GM12878 (cell line): ENCODE results near the gene CDYL. TPM values are rescaled to one million over a fixed set of nuclear protein-coding genes. Genes with fewer than 3 reads are reported as not detected.

Source experiments
- ATAC-seq: fragments of 200-7000 bp; cut with Tn5 transposase; 3 replicates; pipeline ENCODE4 v1.9.1; 2020; ENCODE audit warnings: mild to moderate bottlenecking, moderate library complexity
- BruUV-seq: library from RNA; stranded (reverse); fragments of 400-500 nt; replicated peaks from 2 replicates; lab custom pipeline; 2021; lab: Mats Ljungman, UMichigan
- CTCF ChIA-PET: fragments of 300-600 bp; sonication (Branson Sonifier 250); formaldehyde crosslinking; extraction: SDS; loops from one replicate; lab custom pipeline; 2021; ENCODE audit warnings: inconsistent platforms; lab: Yijun Ruan, JAX
- POLR2A ChIA-PET: fragments of 350-600 bp; formaldehyde crosslinking; extraction: SDS; loops from one replicate; lab custom pipeline; 2021; ENCODE audit warnings: inconsistent platforms; lab: Charles Lee
- RAD21 ChIA-PET: fragments of 300-600 bp; sonication (Branson Sonifier 250); formaldehyde crosslinking; loops from one replicate; lab custom pipeline; 2023; ENCODE audit warnings: antibody characterized with exemption; ENCODE audit not compliant: unreplicated experiment; lab: Charles Lee
- SMC1A ChIA-PET: fragments of 300-600 bp; sonication (Branson Sonifier 250); formaldehyde crosslinking; loops from one replicate; lab custom pipeline; 2023; ENCODE audit not compliant: unreplicated experiment, uncharacterized antibody; lab: Charles Lee
- DNase-seq: peaks from one replicate; pipeline ENCODE4 v3.0.0-alpha.2; 2011; ENCODE audit warnings: low read depth, low spot score
- FAIRE-seq: peaks from 3 replicates; lab custom pipeline; 2011; peaks lifted over from hg19 to GRCh38; lab: Jason Lieb, UNC
- H2AFZ ChIP-seq: 2 replicates; pipeline ENCODE4 v1.6.0; 2011; ENCODE audit warnings: low read depth, low read length, control low read depth; ENCODE audit not compliant: control insufficient read depth
- H3K27ac ChIP-seq: 2 replicates; pipeline ENCODE4 v1.5.1; 2011; ENCODE audit warnings: control low read depth; ENCODE audit not compliant: control insufficient read depth, insufficient read depth
- H3K27me3 ChIP-seq, 2 experiments: replicated peaks in 1 of 2; 2 replicates each; pipeline versions ENCODE4 v1.6.0 to v1.6.1; 2011; ENCODE audit warnings: low read length in 1 of 2; ENCODE audit not compliant: control insufficient read depth in 2 of 2, insufficient read depth in 2 of 2
- H3K36me3 ChIP-seq, 2 experiments: 2 replicates each; pipeline ENCODE4 v1.5.1; 2011; ENCODE audit warnings: low read length in 1 of 2; ENCODE audit not compliant: control insufficient read depth in 2 of 2, insufficient read depth in 2 of 2
- H3K4me1 ChIP-seq: 2 replicates; pipeline ENCODE4 v1.6.1; 2011; ENCODE audit warnings: mild to moderate bottlenecking, low read length, moderate library complexity, mixed read lengths; ENCODE audit not compliant: control insufficient read depth, insufficient read depth
- H3K4me2 ChIP-seq: 2 replicates; pipeline ENCODE4 v1.6.0; 2011; ENCODE audit warnings: control low read depth; ENCODE audit not compliant: control insufficient read depth, insufficient read depth
- H3K4me3 ChIP-seq: fragments of 200-600 bp; sonication (generic); 2 replicates; pipeline ENCODE4 v1.5.1; 2016
- H3K79me2 ChIP-seq: 2 replicates; pipeline ENCODE4 v1.6.0; 2011; ENCODE audit warnings: low read length; ENCODE audit not compliant: control insufficient read depth, insufficient read depth
- H3K9ac ChIP-seq: 2 replicates; pipeline ENCODE4 v1.8.0; 2011; ENCODE audit warnings: low read length, control low read depth, mixed read lengths; ENCODE audit not compliant: control insufficient read depth, insufficient read depth
- H3K9me3 ChIP-seq: replicated peaks from 3 replicates; pipeline ENCODE4 v1.5.1; 2011; ENCODE audit warnings: mild to moderate bottlenecking, low read length; ENCODE audit not compliant: control insufficient read depth, insufficient read depth
- H4K20me1 ChIP-seq: 2 replicates; pipeline ENCODE4 v1.6.0; 2011; ENCODE audit not compliant: control insufficient read depth, insufficient read depth
- MTA2 ChIP-seq: fragments of 450-650 bp; IDR thresholded peaks from 2 replicates; pipeline ENCODE4 v1.6.1; 2016; ENCODE audit warnings: low read depth, mild to moderate bottlenecking, moderate library complexity
- TAF1 ChIP-seq: IDR thresholded peaks from 2 replicates; pipeline ENCODE4 v1.6.1; 2011; ENCODE audit warnings: mild to moderate bottlenecking, low read depth, low read length, borderline replicate concordance
- ZBTB11 ChIP-seq: fragments of 450-650 bp; formaldehyde crosslinking; IDR thresholded peaks from 2 replicates; pipeline ENCODE4 v1.5.0; 2022; ENCODE audit warnings: mild to moderate bottlenecking, missing genetic modification characterization
- WGBS: methylation state at CpG from one replicate; pipeline ENCODE4 v1.1.6; 2016; ENCODE audit warnings: low lambda C conversion rate; ENCODE audit not compliant: insufficient replicate concordance, insufficient coverage; ENCODE audit errors: missing lambda C conversion rate; 5-methylcytosine and 5-hydroxymethylcytosine counted together
- in situ Hi-C: fragments of 300-500 bp; cut with MboI; formaldehyde crosslinking; loops from 9 replicates; pipeline ENCODE4 v1.14.3; 2018; ENCODE audit warnings: mixed read lengths
- intact Hi-C: fragments of 100-400 bp; cut with micrococcal nuclease; formaldehyde crosslinking; loops from one replicate; pipeline ENCODE4 v1.14.2; 2022; ENCODE audit not compliant: unreplicated experiment
- polyA plus RNA-seq, 11 experiments: library from polyadenylated mRNA; depleted of rRNA in 4 of 11; unstranded in 6 of 11; stranded (reverse) in 5 of 11; fragments of >200 nt; fragmentation: Nextera tagmentation in 4 of 11; fragmentation: Illumina TruSeq in 1 of 11; extraction: Ambion mirVana in 4 of 11; extraction: Trizol in 1 of 11; gene quantifications; 1 replicate in 1 of 11; 2 replicates in 10 of 11; pipeline versions ENCODE4 v1.2.1 to v1.2.3, GENCODE V29; 2011 to 2016; ENCODE audit warnings: inconsistent platforms in 2 of 11, missing spikeins in 2 of 11, low read depth in 1 of 11
- total RNA-seq, 4 experiments: library from RNA; depleted of rRNA in 3 of 4; stranded (reverse); fragments of >200 nt in 3 of 4; fragmentation: Illumina TruSeq in 1 of 4; extraction: Trizol in 1 of 4; gene quantifications; 2 replicates each; pipeline versions ENCODE4 v1.2.1 to v1.2.3, GENCODE V29; 2013 to 2021

CDYL gene
- total and polyA plus RNA-seq, 10 of the 15 experiments (the other 5 are each of a cell fraction or from before 2014, with no cell fraction given), result 9.3 to 61.2 (median 28.5) TPM

GRCh38 chr6:4747588-4747987 lies 28.6 kb upstream of the CDYL start:
- Histone ChIP-seq H3K27ac (no peak overlapping the region), H3K9me3 (no peaks in the 10 kb centered on the region), H3K4me3 (no peak overlapping the region)
- DNase-seq, result no peak
- POLR2A ChIA-PET, result no interaction called here
- FAIRE-seq, result no peak
- TF ChIP-seq MTA2 (no peak), TAF1 (no peak), ZBTB11 (CRISPR knock-in tag) (no peak)
- TF ChIP-seq, all 136 proteins: peak for 0
- in situ Hi-C loops, result no loop called here
- CTCF ChIA-PET, result interaction anchor here (0.6 to 1.0 kb wide), 2 partner anchors 316 to 338 kb away, joined by 3 read pairs; no protein-coding TSS in a partner anchor
- Histone ChIP-seq H2AFZ (no peak overlapping the region), H3K9ac (no peak overlapping the region), H3K79me2 (no peaks in the 10 kb centered on the region), H3K36me3 (no peaks in the 10 kb centered on the region), H3K27me3 (no peaks in the 10 kb centered on the region), H3K4me1 (no peaks in the 10 kb centered on the region), H4K20me1 (no peaks in the 10 kb centered on the region), H3K4me2 (no peak overlapping the region)
- no peak for ATAC-seq
- SMC1A ChIA-PET, result no interaction called here
- no TSS peak for BruUV-seq
- RAD21 ChIA-PET, result no interaction called here
- WGBS, result 64% methylated on average over 2 of the region's 2 CpGs
- intact Hi-C loops, result no loop called here
